WTC11 (cell line): ENCODE results near the gene FBXL16. TPM values are rescaled to one million over a fixed set of nuclear protein-coding genes. Genes with fewer than 3 reads are reported as not detected.

Source experiments
- ATAC-seq: fragments of 200-7000 bp; cut with Tn5 transposase; 2 replicates; pipeline ENCODE4 v1.10.0; 2021; ENCODE audit warnings: mild to moderate bottlenecking, moderate library complexity
- CTCF ChIA-PET: fragments of 300-600 bp; sonication (Branson Sonifier 250); formaldehyde crosslinking; loops from one replicate; lab custom pipeline; 2021; ENCODE audit warnings: antibody characterized with exemption; lab: Charles Lee
- POLR2A ChIA-PET: fragments of 350-600 bp; sonication (Branson Sonifier 250); formaldehyde crosslinking; loops from one replicate; lab custom pipeline; 2021; ENCODE audit warnings: antibody characterized with exemption; lab: Charles Lee
- DNase-seq: peaks from one replicate; pipeline ENCODE4 v3.0.0; 2021; ENCODE audit warnings: low spot score
- H3K27ac Mint-ChIP-seq: 2 replicates; pipeline ENCODE4 v1.8.0; 2021; ENCODE audit warnings: mixed read lengths
- H3K27me3 Mint-ChIP-seq: 2 replicates; pipeline ENCODE4 v1.8.0; 2021; ENCODE audit warnings: low read depth, mild to moderate bottlenecking, moderate library complexity, mixed read lengths
- H3K36me3 Mint-ChIP-seq: 2 replicates; pipeline ENCODE4 v1.8.0; 2021; ENCODE audit warnings: mixed read lengths
- H3K4me1 Mint-ChIP-seq: 2 replicates; pipeline ENCODE4 v1.8.0; 2022; ENCODE audit warnings: mixed read lengths
- H3K4me3 Mint-ChIP-seq: 2 replicates; pipeline ENCODE4 v1.8.0; 2021; ENCODE audit warnings: mild to moderate bottlenecking, moderate library complexity, mixed read lengths
- H3K9me3 Mint-ChIP-seq: 2 replicates; pipeline ENCODE4 v1.8.0; 2021; ENCODE audit warnings: mixed read lengths
- AR ChIP-seq: fragments of 250-450 bp; sonication (Bioruptor Pico); IDR thresholded peaks from 2 replicates; pipeline ENCODE4 v1.9.0; 2021; ENCODE audit warnings: mild to moderate bottlenecking
- CDX4 ChIP-seq: fragments of 250-450 bp; sonication (Bioruptor Pico); IDR thresholded peaks from 2 replicates; pipeline ENCODE4 v1.9.0; 2021; ENCODE audit warnings: moderate library complexity, mild to moderate bottlenecking, inconsistent platforms, borderline replicate concordance
- E2F5 ChIP-seq: sonication (generic); formaldehyde crosslinking; IDR thresholded peaks from 2 replicates; pipeline ENCODE4 v1.8.1; 2022; ENCODE audit warnings: mild to moderate bottlenecking, moderate library complexity, missing genetic modification reagents
- EMX1 ChIP-seq: fragments of 250-450 bp; sonication (Bioruptor Pico); IDR thresholded peaks from 2 replicates; pipeline ENCODE4 v1.8.0; 2021; ENCODE audit warnings: mild to moderate bottlenecking
- GRHL2 ChIP-seq: fragments of 250-450 bp; sonication (Bioruptor Pico); IDR thresholded peaks from 2 replicates; pipeline ENCODE4 v1.8.0; 2022; ENCODE audit warnings: mild to moderate bottlenecking, moderate library complexity; ENCODE audit not compliant: insufficient replicate concordance, severe bottlenecking
- IRF2 ChIP-seq: sonication (generic); formaldehyde crosslinking; IDR thresholded peaks from 2 replicates; pipeline ENCODE4 v1.8.0; 2022; ENCODE audit warnings: low read depth, missing genetic modification reagents, borderline replicate concordance
- NFATC4 ChIP-seq: fragments of 250-450 bp; sonication (Bioruptor Pico); IDR thresholded peaks from 2 replicates; pipeline ENCODE4 v1.9.0; 2021; ENCODE audit warnings: mild to moderate bottlenecking
- NR3C1 ChIP-seq: sonication (generic); formaldehyde crosslinking; conservative IDR thresholded peaks from 2 replicates; pipeline ENCODE4 v1.8.1; 2023; ENCODE audit warnings: low read depth, mild to moderate bottlenecking, missing genetic modification reagents
- PRDM15 ChIP-seq: sonication (generic); formaldehyde crosslinking; IDR thresholded peaks from 2 replicates; pipeline ENCODE4 v1.8.0; 2022; ENCODE audit warnings: missing genetic modification reagents
- RELA ChIP-seq: sonication (generic); formaldehyde crosslinking; IDR thresholded peaks from 2 replicates; pipeline ENCODE4 v1.8.1; 2022; ENCODE audit warnings: missing genetic modification reagents, mild to moderate bottlenecking, borderline replicate concordance
- SOX15 ChIP-seq: fragments of 250-450 bp; sonication (Bioruptor Pico); IDR thresholded peaks from 2 replicates; pipeline ENCODE4 v1.9.0; 2021; ENCODE audit warnings: mild to moderate bottlenecking
- STAT6 ChIP-seq: sonication (generic); formaldehyde crosslinking; conservative IDR thresholded peaks from 2 replicates; pipeline ENCODE4 v1.8.1; 2023; ENCODE audit warnings: mild to moderate bottlenecking, low read depth, missing genetic modification reagents, moderate library complexity
- TCF7 ChIP-seq: sonication (generic); formaldehyde crosslinking; IDR thresholded peaks from 2 replicates; pipeline ENCODE4 v1.8.0; 2022; ENCODE audit warnings: mild to moderate bottlenecking, low read depth, missing genetic modification reagents, moderate library complexity
- TEAD4 ChIP-seq: sonication (generic); formaldehyde crosslinking; IDR thresholded peaks from 2 replicates; pipeline ENCODE4 v1.8.0; 2022; ENCODE audit warnings: mild to moderate bottlenecking, missing genetic modification reagents
- ZSCAN18 ChIP-seq: fragments of 250-450 bp; sonication (Bioruptor Pico); IDR thresholded peaks from 2 replicates; pipeline ENCODE4 v2.1.2; 2022; ENCODE audit warnings: mild to moderate bottlenecking, moderate library complexity
- total RNA-seq: library from RNA; stranded (reverse); gene quantifications from 3 replicates; pipeline ENCODE4 v1.2.3, GENCODE V29; 2021
- TF ChIP-seq, protein P1 (sequence below): sonication (generic); formaldehyde crosslinking; IDR thresholded peaks from 2 replicates; pipeline ENCODE4 v1.8.1; 2023; ENCODE audit warnings: mild to moderate bottlenecking, moderate library complexity, missing genetic modification reagents
- TF ChIP-seq, protein P2 (sequence below): fragments of 250-450 bp; sonication (Bioruptor Pico); IDR thresholded peaks from 2 replicates; pipeline ENCODE4 v1.9.0; 2021; ENCODE audit warnings: mild to moderate bottlenecking
- TF ChIP-seq, protein P3 (sequence below): sonication (generic); formaldehyde crosslinking; IDR thresholded peaks from 2 replicates; pipeline ENCODE4 v1.8.0; 2023; ENCODE audit warnings: missing genetic modification reagents

FBXL16 gene
- total RNA-seq, 1 experiment from 2014 or later: 22.7 TPM

DNA sequence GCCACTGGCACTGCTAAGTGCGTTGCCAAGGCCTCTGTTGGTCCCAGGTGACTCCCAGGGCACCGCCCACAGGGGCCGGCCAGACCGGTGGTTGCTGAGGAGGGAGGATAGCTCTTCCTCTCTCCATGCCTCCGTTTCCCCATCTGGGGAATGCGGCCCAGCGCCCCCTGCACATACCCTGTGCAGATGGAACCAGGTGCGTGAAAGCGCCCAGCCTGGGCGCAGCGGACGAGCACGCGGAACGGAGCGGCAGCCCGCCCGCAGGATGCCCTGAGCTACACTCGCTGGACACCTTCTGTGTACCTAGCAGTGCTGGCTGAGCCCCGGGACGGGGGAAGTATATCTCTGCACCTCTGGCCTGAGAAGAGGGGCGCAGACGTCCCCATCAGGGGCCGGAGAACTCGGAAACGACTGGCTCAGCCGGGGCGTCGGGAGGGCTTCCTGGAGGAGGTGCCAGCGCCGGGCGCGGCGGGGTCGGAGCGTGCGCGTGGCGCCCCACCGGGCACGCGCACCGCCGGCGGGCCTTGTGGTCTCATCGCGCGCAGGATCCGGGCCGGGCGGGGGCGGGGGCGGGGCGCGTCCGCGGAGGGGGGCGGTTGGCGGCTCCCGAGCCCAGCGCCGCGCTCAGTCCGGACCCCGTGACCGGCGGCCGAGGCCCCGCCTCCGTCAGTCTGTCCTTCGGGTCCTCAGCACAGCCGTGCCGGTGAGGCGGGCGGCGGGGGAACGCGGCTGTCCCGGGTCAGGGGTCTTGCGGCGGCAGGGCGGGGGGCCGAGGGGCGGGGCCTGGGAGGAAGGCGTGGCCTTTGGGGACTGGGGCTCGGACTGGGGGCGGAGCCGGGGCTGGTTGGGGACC is 21.1 kb upstream of the FBXL16 start, which contains the start of the genes CCDC78 and HAGHL:
Gene CCDC78, minus strand, starts transcription at position 6 of the 853 bp plus-strand sequence. CDS start 76 bp downstream, outside the sequence.
Gene HAGHL, plus strand, starts transcription at position 669 of the 853 bp plus-strand sequence. CDS start 404 bp downstream, outside the sequence.
- no peaks in the 10 kb centered on the region for H3K9me3 Mint-ChIP-seq
- ATAC-seq: peak; percentile 50
- H3K36me3 Mint-ChIP-seq: no peaks in the 10 kb centered on the region; the same call in 1 of the 2 replicates
- peaks cover 2% of the 10 kb centered on the region; the same call in 1 of the 2 replicates for H3K27me3 Mint-ChIP-seq
- peak; percentile 89 for DNase-seq
- H3K4me1 Mint-ChIP-seq: no peaks in the 10 kb centered on the region
- ChIA-PET POLR2A (no interaction called here), CTCF (interaction anchor here (0.7 to 6.9 kb wide), 10 partner anchors 10 to 66 kb away, joined by 3 to 90 read pairs (median 5); partner anchors contain the start of genes CHTF18, CIAO3, METRN and RPUSD1)
- H3K4me3 Mint-ChIP-seq: peak within 1 kb of the TSS; percentile 69
- H3K27ac Mint-ChIP-seq: no peak within 1 kb of the TSS
- TF ChIP-seq PRDM15 (CRISPR knock-in tag): no peak
- no peak for TF ChIP-seq CDX4 (CRISPR knock-in tag)
- TF ChIP-seq NFATC4: no peak
- TF ChIP-seq, protein P1, sequence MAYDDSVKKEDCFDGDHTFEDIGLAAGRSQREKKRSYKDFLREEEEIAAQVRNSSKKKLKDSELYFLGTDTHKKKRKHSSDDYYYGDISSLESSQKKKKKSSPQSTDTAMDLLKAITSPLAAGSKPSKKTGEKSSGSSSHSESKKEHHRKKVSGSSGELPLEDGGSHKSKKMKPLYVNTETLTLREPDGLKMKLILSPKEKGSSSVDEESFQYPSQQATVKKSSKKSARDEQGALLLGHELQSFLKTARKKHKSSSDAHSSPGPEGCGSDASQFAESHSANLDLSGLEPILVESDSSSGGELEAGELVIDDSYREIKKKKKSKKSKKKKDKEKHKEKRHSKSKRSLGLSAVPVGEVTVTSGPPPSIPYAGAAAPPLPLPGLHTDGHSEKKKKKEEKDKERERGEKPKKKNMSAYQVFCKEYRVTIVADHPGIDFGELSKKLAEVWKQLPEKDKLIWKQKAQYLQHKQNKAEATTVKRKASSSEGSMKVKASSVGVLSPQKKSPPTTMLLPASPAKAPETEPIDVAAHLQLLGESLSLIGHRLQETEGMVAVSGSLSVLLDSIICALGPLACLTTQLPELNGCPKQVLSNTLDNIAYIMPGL (CRISPR knock-in tag): peak; percentile 63
- TF ChIP-seq ZSCAN18 (CRISPR knock-in tag): no peak
- TF ChIP-seq AR (CRISPR knock-in tag): no peak
- TF ChIP-seq IRF2 (CRISPR knock-in tag): no peak
- no peak for TF ChIP-seq GRHL2 (CRISPR knock-in tag)
- TF ChIP-seq, protein P2, sequence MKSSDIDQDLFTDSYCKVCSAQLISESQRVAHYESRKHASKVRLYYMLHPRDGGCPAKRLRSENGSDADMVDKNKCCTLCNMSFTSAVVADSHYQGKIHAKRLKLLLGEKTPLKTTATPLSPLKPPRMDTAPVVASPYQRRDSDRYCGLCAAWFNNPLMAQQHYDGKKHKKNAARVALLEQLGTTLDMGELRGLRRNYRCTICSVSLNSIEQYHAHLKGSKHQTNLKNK (CRISPR knock-in tag): peak; percentile 53; the same call in 1 of the 2 replicates
- no peak for TF ChIP-seq NR3C1 (CRISPR knock-in tag)
- peak; percentile 19; the same call in 1 of the 2 replicates for TF ChIP-seq E2F5 (CRISPR knock-in tag)
- TF ChIP-seq, protein P3, sequence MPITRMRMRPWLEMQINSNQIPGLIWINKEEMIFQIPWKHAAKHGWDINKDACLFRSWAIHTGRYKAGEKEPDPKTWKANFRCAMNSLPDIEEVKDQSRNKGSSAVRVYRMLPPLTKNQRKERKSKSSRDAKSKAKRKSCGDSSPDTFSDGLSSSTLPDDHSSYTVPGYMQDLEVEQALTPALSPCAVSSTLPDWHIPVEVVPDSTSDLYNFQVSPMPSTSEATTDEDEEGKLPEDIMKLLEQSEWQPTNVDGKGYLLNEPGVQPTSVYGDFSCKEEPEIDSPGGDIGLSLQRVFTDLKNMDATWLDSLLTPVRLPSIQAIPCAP (CRISPR knock-in tag): no peak
- TF ChIP-seq TEAD4 (CRISPR knock-in tag): no peak
- TF ChIP-seq TCF7 (CRISPR knock-in tag): no peak
- no peak for TF ChIP-seq STAT6
- TF ChIP-seq SOX15 (CRISPR knock-in tag): no peak
- TF ChIP-seq EMX1 (CRISPR knock-in tag): no peak
- peak; percentile 71; the same call in 1 of the 2 replicates for TF ChIP-seq RELA (CRISPR knock-in tag)
